Fibroblast of lung (primary cell): Measurements from ENCODE around the gene SCGB1C2. TPM values are rescaled to one million over a fixed set of nuclear protein-coding genes. Genes with fewer than 3 reads are reported as not detected.
"Not testable (repeated sequence)": the region's sequence is repeated elsewhere in the genome, so short reads cannot be mapped to it uniquely, and the experiment has no call there.

Experiments
- DNase-seq, 2 donors: peaks; one replicate each; pipeline versions ENCODE4 v3.0.0 to v3.0.0-alpha.2; 2010; ENCODE audit warnings: low read depth in 2 of 2
- H2AFZ ChIP-seq: 2 replicates; pipeline ENCODE4 v1.5.1; 2012; ENCODE audit warnings: low read length, control low read depth, inconsistent platforms
- H3K27ac ChIP-seq: 2 replicates; pipeline ENCODE4 v1.5.1; 2011; ENCODE audit warnings: low read length, control low read depth; ENCODE audit not compliant: insufficient read depth
- H3K27me3 ChIP-seq: 2 replicates; pipeline ENCODE4 v1.5.1; 2011; ENCODE audit warnings: mild to moderate bottlenecking, low read length; ENCODE audit not compliant: control insufficient read depth, insufficient read depth
- H3K36me3 ChIP-seq: 2 replicates; pipeline ENCODE4 v1.5.1; 2011; ENCODE audit warnings: low read length; ENCODE audit not compliant: control insufficient read depth, insufficient read depth
- H3K4me1 ChIP-seq: 2 replicates; pipeline ENCODE4 v1.5.1; 2011; ENCODE audit warnings: low read length; ENCODE audit not compliant: control insufficient read depth, insufficient read depth; ENCODE audit errors: extremely low read depth
- H3K4me2 ChIP-seq: 2 replicates; pipeline ENCODE4 v1.5.1; 2011; ENCODE audit warnings: low read length, control low read depth; ENCODE audit not compliant: insufficient read depth; ENCODE audit errors: extremely low read depth
- H3K4me3 ChIP-seq, 4 experiments: fragments of 200-600 bp in 1 of 4; sonication (generic) in 1 of 4; replicated peaks in 1 of 4; 2 replicates each; pipeline ENCODE4 v1.5.1; 2011 to 2016; ENCODE audit warnings: low read length in 4 of 4, low read depth in 3 of 4, mild to moderate bottlenecking in 3 of 4, control low read depth in 2 of 4, inconsistent platforms in 1 of 4, mixed read lengths in 1 of 4; ENCODE audit not compliant: insufficient read depth in 1 of 4; ENCODE audit errors: control extremely low read depth in 1 of 4
- H3K79me2 ChIP-seq: 2 replicates; pipeline ENCODE4 v1.5.1; 2012; ENCODE audit warnings: mild to moderate bottlenecking, low read length, inconsistent platforms; ENCODE audit not compliant: control insufficient read depth, insufficient read depth
- H3K9ac ChIP-seq: 2 replicates; pipeline ENCODE4 v1.5.1; 2011; ENCODE audit warnings: mild to moderate bottlenecking, low read length, control low read depth; ENCODE audit not compliant: insufficient read depth
- H3K9me3 ChIP-seq: 2 replicates; pipeline ENCODE4 v1.5.1; 2012; ENCODE audit warnings: low read depth, low read length; ENCODE audit not compliant: control insufficient read depth, insufficient read depth
- H4K20me1 ChIP-seq: 2 replicates; pipeline ENCODE4 v1.5.1; 2011; ENCODE audit warnings: low read length; ENCODE audit not compliant: control insufficient read depth, insufficient read depth; ENCODE audit errors: extremely low read depth
- CTCF ChIP-seq, 2 donors: IDR thresholded peaks in 1 of 2; conservative IDR thresholded peaks in 1 of 2; 1 replicate in 1 of 2; 2 replicates in 1 of 2; pipeline ENCODE4 v1.5.1; 2011 to 2012; ENCODE audit warnings: low read length in 2 of 2, control low read depth in 1 of 2, inconsistent platforms in 1 of 2, low read depth in 1 of 2, mild to moderate bottlenecking in 1 of 2
- EZH2 ChIP-seq: IDR thresholded peaks from 2 replicates; pipeline ENCODE4 v1.5.1; 2012; ENCODE audit warnings: low read length, control low read depth, mild to moderate bottlenecking; ENCODE audit errors: missing control alignments
- polyA plus RNA-seq, 2 donors: library from polyadenylated mRNA; depleted of rRNA in 1 of 2; stranded (reverse) in 1 of 2; unstranded in 1 of 2; fragments of >200 nt; gene quantifications; 2 replicates each; pipeline ENCODE4 v1.2.1, GENCODE V29; 2011 to 2012; ENCODE audit warnings: missing spikeins in 1 of 2
- total RNA-seq: library from RNA; depleted of rRNA; stranded (reverse); fragments of >200 nt; gene quantifications from 2 replicates; pipeline ENCODE4 v1.2.1, GENCODE V29; 2014

Gene SCGB1C2
- total and polyA plus RNA-seq, 2 donors (not counting 1 experiment from before 2014, with no cell fraction given), result not detected

GRCh38 chr17:135895-136294 lies 1.5 kb upstream of the SCGB1C2 start:
- H3K4me1 ChIP-seq, H3K4me3 ChIP-seq, H3K79me2 ChIP-seq, H2AFZ ChIP-seq, H3K4me2 ChIP-seq, H4K20me1 ChIP-seq, H3K9ac ChIP-seq, H3K27me3 ChIP-seq, H3K9me3 ChIP-seq, DNase-seq, H3K36me3 ChIP-seq, H3K27ac ChIP-seq: not testable (repeated sequence)

DNA sequence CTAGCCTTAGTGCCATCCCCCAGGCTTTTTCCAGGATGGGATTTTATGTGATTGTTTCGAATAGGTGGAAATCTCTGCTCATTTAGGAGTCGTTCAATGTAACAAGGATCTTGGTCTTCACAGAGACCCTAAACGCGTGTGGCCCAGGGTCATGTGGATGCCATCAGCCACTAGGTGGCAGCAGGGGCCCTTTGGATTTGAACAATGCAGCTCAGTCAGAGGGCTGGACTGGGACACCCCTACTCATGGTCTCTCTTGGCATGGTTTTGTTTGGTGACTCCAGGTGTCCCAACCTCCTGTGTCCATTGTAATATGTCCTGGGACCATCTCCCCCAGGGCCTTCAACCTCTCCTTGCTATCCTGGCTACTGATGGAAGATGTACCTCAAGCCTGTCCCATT lies 838 bp upstream of the SCGB1C2 start:
- H3K27me3 ChIP-seq, DNase-seq: not testable (repeated sequence)
- peak in 1 of 2 donors; percentile 31 for TF ChIP-seq CTCF (conservative IDR thresholded peaks at IDR 0.05 in 1 of 2, IDR thresholded peaks at IDR 0.05 in 1 of 2; ENCODE audit: low read depth in 1 of 2, low read length in 2 of 2)

DNA sequence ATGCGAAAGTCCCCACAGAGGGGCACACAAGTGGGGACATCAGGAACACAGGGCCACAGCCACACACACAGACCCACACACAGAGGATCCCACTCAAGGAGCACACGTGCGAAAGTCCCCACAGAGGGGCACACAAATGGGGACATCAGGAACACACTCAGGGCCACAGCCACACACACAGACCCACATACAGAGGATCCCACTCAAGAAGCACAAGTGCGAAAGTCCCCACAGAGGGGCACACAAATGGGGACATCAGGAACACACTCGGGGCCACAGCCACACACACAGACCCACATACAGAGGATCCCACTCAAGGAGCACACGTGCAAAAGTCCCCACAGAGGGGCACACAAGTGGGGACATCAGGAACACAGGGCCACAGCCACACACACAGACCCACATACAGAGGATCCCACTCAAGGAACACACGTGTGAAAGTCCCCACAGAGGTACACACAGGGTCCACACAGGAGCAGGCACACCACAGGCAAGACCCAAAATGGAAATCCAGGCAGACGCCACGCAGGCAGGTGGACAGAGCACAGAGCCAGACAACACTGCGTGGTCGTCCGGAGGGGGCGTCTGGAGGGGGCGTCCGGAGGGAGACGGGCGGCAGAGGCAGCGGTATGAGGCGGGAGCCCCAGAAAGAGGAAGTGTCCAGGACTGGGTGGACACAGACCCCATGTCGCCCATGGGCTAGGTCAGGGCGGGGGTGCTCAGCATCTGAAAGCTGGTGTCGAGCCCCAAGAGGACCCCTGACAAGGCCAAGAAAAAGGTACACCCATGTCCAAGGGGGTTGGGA lies 2.2 kb downstream of the SCGB1C2 start:
- not testable (repeated sequence) for H3K4me1 ChIP-seq

More for the DNA sequence above, 838 bp upstream of the SCGB1C2 start:
- not testable (repeated sequence) for H3K4me1 ChIP-seq, H3K4me3 ChIP-seq, H3K4me2 ChIP-seq, H3K27ac ChIP-seq, H4K20me1 ChIP-seq, H2AFZ ChIP-seq, H3K79me2 ChIP-seq, H3K9ac ChIP-seq, H3K9me3 ChIP-seq, H3K36me3 ChIP-seq

DNA sequence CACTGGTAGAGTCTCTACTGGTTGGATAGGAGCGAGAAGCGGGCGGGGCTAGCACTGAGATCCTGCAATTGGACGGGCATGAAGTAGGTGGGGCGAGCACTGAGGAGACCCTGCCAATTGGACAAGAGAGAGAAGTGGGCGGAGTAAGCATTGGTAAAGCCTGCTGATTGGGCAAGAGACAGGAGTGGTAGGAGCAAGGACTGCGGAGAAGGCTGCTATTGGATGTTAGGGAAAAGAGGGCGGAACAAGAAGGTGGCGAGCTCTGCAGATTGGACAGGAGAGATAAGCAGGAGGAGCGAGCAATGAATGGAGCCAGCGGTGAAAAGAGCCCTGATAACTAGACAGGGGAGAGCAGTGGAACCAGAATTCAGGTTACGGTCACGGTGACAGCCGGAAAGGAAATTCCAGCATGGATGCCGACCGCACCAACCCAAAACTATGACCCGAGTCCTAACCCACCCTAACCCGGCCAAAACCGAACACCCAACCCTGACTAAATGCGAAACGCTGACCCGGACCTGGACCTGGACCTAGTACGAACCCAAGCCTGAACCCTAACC lies 4.8 kb downstream of the SCGB1C2 start:
- Histone ChIP-seq H3K4me3 (no peak overlapping the region), H3K4me1 (no peaks in the 10 kb centered on the region), H3K36me3 (no peaks in the 10 kb centered on the region), H2AFZ (no peak overlapping the region), H3K79me2 (no peaks in the 10 kb centered on the region), H4K20me1 (no peaks in the 10 kb centered on the region), H3K4me2 (no peak overlapping the region), H3K9ac (no peak overlapping the region), H3K9me3 (no peaks in the 10 kb centered on the region), H3K27me3 (no peaks in the 10 kb centered on the region), H3K27ac (no peak overlapping the region)
- DNase-seq, result peak in 1 of 2 donors; percentile 29
- TF ChIP-seq EZH2, result no peak
- no peak for TF ChIP-seq CTCF (conservative IDR thresholded peaks at IDR 0.05 in 1 of 2, IDR thresholded peaks at IDR 0.05 in 1 of 2; ENCODE audit: low read depth in 1 of 2, low read length in 2 of 2)

More for the DNA sequence above, 2.2 kb downstream of the SCGB1C2 start:
- DNase-seq, H4K20me1 ChIP-seq, H3K9ac ChIP-seq, H3K27me3 ChIP-seq, H3K4me2 ChIP-seq, H3K4me3 ChIP-seq, H3K9me3 ChIP-seq, H3K36me3 ChIP-seq, H3K79me2 ChIP-seq, H2AFZ ChIP-seq, H3K27ac ChIP-seq: not testable (repeated sequence)
